ENCODE data around the gene TLR1.

- TF ChIP-seq, protein P1, sequence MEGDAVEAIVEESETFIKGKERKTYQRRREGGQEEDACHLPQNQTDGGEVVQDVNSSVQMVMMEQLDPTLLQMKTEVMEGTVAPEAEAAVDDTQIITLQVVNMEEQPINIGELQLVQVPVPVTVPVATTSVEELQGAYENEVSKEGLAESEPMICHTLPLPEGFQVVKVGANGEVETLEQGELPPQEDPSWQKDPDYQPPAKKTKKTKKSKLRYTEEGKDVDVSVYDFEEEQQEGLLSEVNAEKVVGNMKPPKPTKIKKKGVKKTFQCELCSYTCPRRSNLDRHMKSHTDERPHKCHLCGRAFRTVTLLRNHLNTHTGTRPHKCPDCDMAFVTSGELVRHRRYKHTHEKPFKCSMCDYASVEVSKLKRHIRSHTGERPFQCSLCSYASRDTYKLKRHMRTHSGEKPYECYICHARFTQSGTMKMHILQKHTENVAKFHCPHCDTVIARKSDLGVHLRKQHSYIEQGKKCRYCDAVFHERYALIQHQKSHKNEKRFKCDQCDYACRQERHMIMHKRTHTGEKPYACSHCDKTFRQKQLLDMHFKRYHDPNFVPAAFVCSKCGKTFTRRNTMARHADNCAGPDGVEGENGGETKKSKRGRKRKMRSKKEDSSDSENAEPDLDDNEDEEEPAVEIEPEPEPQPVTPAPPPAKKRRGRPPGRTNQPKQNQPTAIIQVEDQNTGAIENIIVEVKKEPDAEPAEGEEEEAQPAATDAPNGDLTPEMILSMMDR (IDR thresholded peaks at IDR 0.05) = no peak
- TF ChIP-seq POLR2AphosphoS5 (IDR thresholded peaks at IDR 0.05) (no peak), POLR2A (IDR thresholded peaks at IDR 0.05) (no peak)
Observed at GRCh38 chr4:38822748-38823303, 18.2 kb upstream of the TLR1 start.

All from breast epithelium (tissue), 3 donors.